Activated CD8-positive, alpha-beta memory T cell treated with anti-CD3 and anti-CD28 coated beads for 48 hours (primary cell): ENCODE measurements around the gene MEST.
"Not testable (repeated sequence)": the region's sequence is repeated elsewhere in the genome, so short reads cannot be mapped to it uniquely, and the experiment has no call there.

Experiments
- DNase-seq, 3 experiments: peaks; one replicate each; pipeline ENCODE4 v3.0.0-alpha.2; 2020; ENCODE audit warnings: low read depth in 2 of 3, low spot score in 2 of 3

The MEST gene

DNA sequence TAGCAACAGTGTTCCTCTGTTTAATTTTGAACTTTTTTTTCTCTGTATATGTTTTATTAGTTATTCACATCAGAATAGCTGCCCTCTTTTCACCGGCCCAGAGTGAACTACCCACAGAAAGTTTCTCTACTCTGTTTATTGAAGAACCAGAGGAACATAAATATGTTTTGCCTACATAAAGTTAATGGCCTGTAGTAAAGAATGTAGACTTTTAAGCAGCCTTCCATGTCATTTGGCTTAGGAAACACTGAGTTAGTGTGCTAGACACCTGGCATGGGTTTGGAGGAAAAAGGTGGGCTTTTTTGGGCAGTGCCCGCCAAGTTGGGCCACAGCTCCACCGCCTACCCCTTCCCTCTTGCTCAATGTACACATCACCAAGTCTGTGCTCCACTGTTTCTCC, 8.9 kb upstream of the MEST start:
- no peak for DNase-seq

DNA sequence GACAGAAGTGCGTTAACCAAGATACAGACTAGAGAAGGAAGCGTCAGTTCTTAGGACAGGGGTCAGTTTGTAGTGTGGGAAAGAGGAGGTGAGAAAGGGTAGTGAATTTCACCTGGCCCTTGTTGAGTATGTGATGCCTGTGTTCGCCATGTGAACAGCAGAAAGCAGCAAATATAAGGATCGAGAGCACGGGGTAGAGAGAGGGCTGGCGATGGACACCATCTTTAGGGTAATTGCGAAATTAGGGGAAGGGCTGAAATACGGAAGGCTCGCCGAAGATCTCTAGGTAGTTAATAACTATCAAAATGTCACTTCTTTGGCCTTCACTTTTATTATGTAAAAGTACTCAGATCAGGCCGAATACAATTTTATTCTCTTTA, 6.2 kb upstream of the MEST start:
- DNase-seq: no peak

- DNase-seq: peak; percentile 23 to 32 (median 24)
Measured at GRCh38 chr7:130486114-130486953, 5.6 kb upstream of the MEST start.

GRCh38 chr7:130486954-130487436, 4.9 kb upstream of the MEST start:
- DNase-seq: no peak

DNA sequence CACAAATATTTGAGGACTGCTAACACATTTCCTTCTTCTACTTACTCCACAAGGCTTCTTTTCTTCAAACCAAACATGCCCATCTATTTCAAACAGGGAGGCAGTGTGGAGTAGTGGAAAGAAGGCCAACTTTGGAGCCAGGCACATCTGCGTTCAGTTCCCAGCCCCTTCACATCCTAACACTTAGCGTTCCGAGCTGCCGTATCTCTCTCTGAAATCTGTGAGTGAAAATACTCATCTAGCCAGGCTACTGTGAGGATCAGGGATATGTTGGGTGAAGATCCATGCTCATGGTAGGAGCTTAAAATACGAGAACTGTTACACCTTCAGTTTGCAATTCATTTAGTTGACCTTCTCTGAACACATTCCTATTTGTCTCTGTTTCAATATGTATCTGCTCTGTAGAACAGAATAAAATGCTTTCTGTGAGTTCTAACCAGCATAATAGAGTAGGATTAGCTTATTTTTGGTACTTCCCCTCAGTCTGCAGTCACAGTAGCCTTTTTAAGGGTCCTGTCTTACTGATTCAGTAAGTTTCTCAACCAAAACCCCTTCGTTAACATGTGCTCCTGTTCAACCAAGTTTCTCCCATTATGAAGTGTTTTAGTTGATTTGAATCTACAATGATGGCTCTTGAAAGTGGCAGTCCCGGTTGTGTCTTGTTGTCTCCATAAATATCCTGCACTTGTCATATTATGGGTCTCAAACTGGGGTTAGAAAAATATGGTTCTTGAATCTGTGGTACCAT, 3.3 kb upstream of the MEST start:
- no peak for DNase-seq

- no peak for DNase-seq
Measured at GRCh38 chr7:130489140-130489983, 2.5 kb upstream of the MEST start.

- DNase-seq: no peak
Measured at GRCh38 chr7:130490311-130490791, 1.5 kb upstream of the MEST start.

GRCh38 chr7:130490888-130491804, 739 bp upstream of the MEST start:
- peak in 1 of 3 experiments; percentile 10 for DNase-seq

DNA sequence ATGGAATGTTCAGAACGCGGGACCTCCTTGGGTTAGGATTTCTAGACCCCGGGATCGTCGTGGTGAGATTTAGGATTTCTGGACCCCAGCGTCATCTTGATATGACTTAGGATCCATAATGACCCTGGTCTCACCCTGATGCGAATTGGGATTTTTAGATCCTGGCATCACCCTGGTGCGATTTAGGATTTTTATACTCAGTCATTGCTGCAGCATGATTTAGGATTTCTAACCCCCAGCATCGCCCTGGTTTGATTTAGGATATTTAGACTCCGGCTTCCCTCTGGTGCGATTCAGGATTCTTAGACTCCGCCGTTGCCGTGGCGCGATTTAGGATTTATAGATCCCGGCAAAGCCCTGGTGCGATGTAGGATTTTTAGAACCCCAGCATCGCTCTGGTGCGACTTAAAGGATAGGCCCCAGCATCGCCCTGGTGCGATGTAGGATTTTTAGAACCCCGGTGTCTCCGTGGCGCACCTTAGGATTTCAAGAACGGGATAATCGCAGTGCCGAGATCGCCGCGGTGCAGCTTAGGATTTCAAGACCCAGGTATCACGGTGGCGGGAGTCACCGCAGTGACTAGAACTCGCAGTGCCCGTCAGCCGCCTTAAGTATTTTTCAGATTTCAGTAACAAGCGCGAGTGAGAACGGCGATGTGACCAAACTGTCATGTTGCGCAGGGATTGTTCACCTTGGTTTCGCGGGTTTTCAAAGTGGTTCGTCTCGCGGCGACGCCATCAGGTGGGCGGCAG, 814 bp downstream of the MEST start:
- DNase-seq: no peak

DNA sequence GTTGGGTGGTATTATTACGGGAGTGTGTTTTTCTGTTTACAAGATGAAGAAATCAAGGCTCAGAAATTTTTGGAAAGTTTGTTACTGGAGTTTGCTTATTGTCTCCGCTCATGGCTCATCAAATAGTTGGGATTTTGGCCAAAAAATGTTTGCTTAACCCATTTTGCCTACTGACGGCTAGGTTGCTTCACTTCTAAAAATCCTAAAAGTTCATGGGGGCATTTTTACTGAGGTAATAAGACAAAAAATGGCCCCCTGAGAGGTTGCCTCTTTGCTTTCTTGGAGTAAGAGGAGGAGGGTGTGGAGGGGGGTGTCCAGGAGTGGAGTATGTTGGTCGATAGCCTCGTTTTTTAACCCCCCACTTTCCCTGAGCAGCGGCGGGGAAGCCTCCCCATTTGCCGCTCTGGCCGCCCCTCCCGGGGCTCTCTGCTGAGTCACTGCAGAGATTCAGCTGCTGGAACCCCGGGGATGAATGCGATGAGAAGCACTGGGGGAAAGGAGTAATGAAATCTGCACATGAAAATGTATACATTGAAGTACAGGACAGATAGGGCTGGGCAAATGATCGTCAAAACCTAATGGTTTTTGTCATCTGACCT, 1.5 kb downstream of the MEST start:
- no peak for DNase-seq

DNA sequence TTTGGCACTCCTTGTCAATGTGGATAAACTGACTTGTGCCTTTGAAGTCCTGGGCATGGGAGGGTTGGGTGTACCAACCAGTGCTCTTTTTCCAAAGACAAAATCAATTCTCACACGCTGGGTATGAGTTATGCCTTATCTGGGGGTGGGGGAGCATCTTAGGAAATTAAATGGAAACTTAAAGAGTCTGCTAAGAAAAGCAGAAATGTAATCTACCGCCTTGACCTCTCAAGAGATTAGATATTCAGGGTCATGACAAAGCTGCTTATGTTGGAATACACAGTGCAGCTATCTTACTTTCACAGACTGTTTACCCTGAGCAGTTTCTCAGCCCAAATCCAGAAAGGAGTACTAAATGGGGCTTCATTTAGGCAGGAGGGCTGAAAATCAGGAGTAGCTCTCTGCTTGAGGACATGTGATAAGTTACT, 2.6 kb downstream of the MEST start:
- DNase-seq: no peak

- no peak for DNase-seq
Measured at GRCh38 chr7:130500463-130500862, 8.6 kb downstream of the MEST start.

DNA sequence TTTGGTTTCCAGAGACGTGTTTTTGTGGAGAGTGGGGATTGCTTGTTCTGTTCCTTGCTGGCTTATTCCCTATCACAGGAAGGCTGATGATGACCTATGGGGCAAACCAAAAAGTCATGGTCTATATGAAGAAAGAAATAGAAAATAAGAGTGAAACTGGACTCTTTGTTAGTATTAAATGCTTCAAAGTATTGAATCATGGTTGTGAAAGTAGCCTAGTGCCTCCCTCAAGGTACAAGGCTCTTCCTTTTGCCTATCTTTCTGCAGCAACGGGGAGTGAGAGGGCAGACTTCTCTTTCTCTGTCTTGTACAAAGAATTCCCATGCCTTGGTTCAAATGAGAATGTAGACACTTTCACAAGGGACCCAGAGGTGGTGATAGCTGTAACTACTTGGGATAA, 9.0 kb downstream of the MEST start:
- no peak for DNase-seq

GRCh38 chr7:130505753-130506152, 13.9 kb downstream of the MEST start:
- no peak for DNase-seq

DNA sequence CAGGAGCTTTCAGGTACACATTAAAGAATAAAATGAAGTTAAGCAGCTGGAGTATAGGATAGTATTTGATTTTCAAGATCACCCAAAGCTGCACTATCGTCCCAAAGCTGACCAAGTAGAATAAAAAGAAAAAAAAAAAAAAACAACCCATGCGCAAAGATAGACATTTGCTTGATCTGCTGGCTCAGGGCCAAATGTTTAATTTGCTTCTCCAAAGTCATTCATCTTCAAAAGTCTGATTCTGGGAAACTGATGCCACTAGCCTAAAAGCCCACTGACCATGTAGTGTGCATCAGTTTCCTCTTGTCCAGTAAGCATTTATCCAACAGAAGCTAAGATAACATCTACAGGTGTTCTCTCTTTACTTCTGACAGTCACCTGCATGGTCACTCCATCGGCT, 14.5 kb downstream of the MEST start:
- DNase-seq: no peak

- DNase-seq: not testable (repeated sequence)
Measured at GRCh38 chr7:130512038-130512437, 20.2 kb downstream of the MEST start.

- DNase-seq: no peak
Measured at GRCh38 chr7:130513447-130513846, 21.6 kb downstream of the MEST start.

- no peak for DNase-seq
Measured at GRCh38 chr7:130515315-130516040, 23.6 kb downstream of the MEST start.
